Posterior vena cava (tissue), 2 donors: ENCODE data around the gene TXLNG. TPM values are rescaled to one million over a fixed set of nuclear protein-coding genes. Genes with fewer than 3 reads are reported as not detected.
"Not testable (repeated sequence)": the region's sequence is repeated elsewhere in the genome, so short reads cannot be mapped to it uniquely, and the experiment has no call there.

Experiments used
- DNase-seq: peaks from one replicate; pipeline ENCODE4 v3.0.0-alpha.2; 2020; ENCODE audit warnings: low spot score
- intact Hi-C, 2 donors: fragments of 100-400 bp; cut with DNase I; formaldehyde crosslinking; loops; one replicate each; pipeline versions ENCODE4 v1.14.1 to v1.14.2; 2022 to 2023
- total RNA-seq, 2 donors: library from RNA; stranded (reverse); fragmentation: NEBNext Ultra II Directional; extraction: Animal tissue kit (Norgen Biotek cat#: 25700); gene quantifications; one replicate each; pipeline ENCODE4 v1.2.1, GENCODE V29; 2021
- donor health status: DM: yes; HTN: yes; CAD: no.
- donor health status: DM: yes; HTN: yes; CAD: no.

Gene TXLNG
- total RNA-seq, 2 donors from 2014 or later: 8.6 to 9.0 TPM

GRCh38 chrX:16828124-16828908, 42.0 kb downstream of the TXLNG start:
- DNase-seq: no peak
- intact Hi-C loops: loop anchor here in 1 of 2 donors (5.0 kb wide), 1 partner anchor 219 kb away; no protein-coding TSS in a partner anchor

- intact Hi-C loops: no loop called here
- DNase-seq: no peak
Measured at GRCh38 chrX:16832301-16832700, 46.0 kb downstream of the TXLNG start.

- DNase-seq: no peak
- intact Hi-C loops: no loop called here
Measured at GRCh38 chrX:16834806-16835205, 48.5 kb downstream of the TXLNG start.

GRCh38 chrX:16836371-16836770, 50.1 kb downstream of the TXLNG start:
- DNase-seq: no peak
- intact Hi-C loops: no loop called here

GRCh38 chrX:16838202-16839066, 52.2 kb downstream of the TXLNG start:
- no peak for DNase-seq
- intact Hi-C loops: no loop called here

- intact Hi-C loops: no loop called here
- no peak for DNase-seq
Measured at GRCh38 chrX:16839219-16839851, 53.1 kb downstream of the TXLNG start.

- no peak for DNase-seq
- intact Hi-C loops: no loop called here
Measured at GRCh38 chrX:16839852-16840460, 53.7 kb downstream of the TXLNG start.

- intact Hi-C loops: no loop called here
- DNase-seq: no peak
Measured at GRCh38 chrX:16842684-16843083, 56.4 kb downstream of the TXLNG start.

GRCh38 chrX:16843208-16843909, 57.1 kb downstream of the TXLNG start:
- intact Hi-C loops: no loop called here
- DNase-seq: no peak

- DNase-seq: no peak
- intact Hi-C loops: no loop called here
Measured at GRCh38 chrX:16845686-16846085, 59.4 kb downstream of the TXLNG start.

GRCh38 chrX:16848541-16848940, 62.3 kb downstream of the TXLNG start:
- DNase-seq: no peak
- intact Hi-C loops: no loop called here

GRCh38 chrX:16851421-16851820, 65.2 kb downstream of the TXLNG start:
- intact Hi-C loops: no loop called here
- DNase-seq: no peak

- intact Hi-C loops: no loop called here
- DNase-seq: no peak
Measured at GRCh38 chrX:16851827-16852226, 65.6 kb downstream of the TXLNG start.

GRCh38 chrX:16852617-16853179, 66.4 kb downstream of the TXLNG start:
- intact Hi-C loops: no loop called here
- DNase-seq: no peak

- DNase-seq: no peak
Measured at GRCh38 chrX:16853537-16853936, 67.3 kb downstream of the TXLNG start.

GRCh38 chrX:16855363-16856075, 69.3 kb downstream of the TXLNG start:
- intact Hi-C loops: no loop called here
- DNase-seq: no peak

More at GRCh38 chrX:16853537-16853936, 67.3 kb downstream of the TXLNG start:
- intact Hi-C loops: no loop called here

- intact Hi-C loops, DNase-seq: not testable (repeated sequence)
Measured at GRCh38 chrX:16856076-16856404, 69.8 kb downstream of the TXLNG start.

- intact Hi-C loops: no loop called here
- DNase-seq: no peak
Measured at GRCh38 chrX:16856744-16857143, 70.5 kb downstream of the TXLNG start.
